ELF-1 (cell line): Measurements from ENCODE around the gene CHRND.

Experiments used
- DNase-seq: peaks from one replicate; pipeline ENCODE4 v3.0.0-alpha.2; 2016; ENCODE audit warnings: low read depth, low spot score

CHRND gene

GRCh38 chr2:232502911-232503808, 22.8 kb upstream of the CHRND start:
- DNase-seq: peak; percentile 64

GRCh38 chr2:232503809-232504323, 22.1 kb upstream of the CHRND start:
- DNase-seq: no peak

- peak; percentile 59 for DNase-seq
Measured at GRCh38 chr2:232504438-232504837, 21.5 kb upstream of the CHRND start.

- no peak for DNase-seq
Measured at GRCh38 chr2:232505856-232506255, 20.1 kb upstream of the CHRND start.

GRCh38 chr2:232506709-232507108, 19.3 kb upstream of the CHRND start:
- DNase-seq: no peak

GRCh38 chr2:232508251-232508650, 17.7 kb upstream of the CHRND start:
- DNase-seq: no peak

- DNase-seq: no peak
Measured at GRCh38 chr2:232511336-232511890, 14.5 kb upstream of the CHRND start.

- DNase-seq: no peak
Measured at GRCh38 chr2:232512602-232513001, 13.4 kb upstream of the CHRND start.

- no peak for DNase-seq
Measured at GRCh38 chr2:232513353-232513752, 12.6 kb upstream of the CHRND start.

GRCh38 chr2:232515639-232516038, 10.3 kb upstream of the CHRND start:
- no peak for DNase-seq

GRCh38 chr2:232516551-232516950, 9.4 kb upstream of the CHRND start:
- DNase-seq: no peak

- DNase-seq: peak; percentile 45
Measured at GRCh38 chr2:232518844-232519243, 7.1 kb upstream of the CHRND start.

- peak; percentile 42 for DNase-seq
Measured at GRCh38 chr2:232519581-232520438, 6.2 kb upstream of the CHRND start, which contains the start of gene PRSS56. TSS of gene PRSS56 (plus strand) at chr2:232520388. CDS start at chr2:232520599, 211 bp downstream.

- no peak for DNase-seq
Measured at GRCh38 chr2:232520489-232520888, 5.5 kb upstream of the CHRND start.

- DNase-seq: no peak
Measured at GRCh38 chr2:232521098-232521497, 4.9 kb upstream of the CHRND start.

- peak; percentile 62 for DNase-seq
Measured at GRCh38 chr2:232521959-232522622, 3.9 kb upstream of the CHRND start.

- DNase-seq: no peak
Measured at GRCh38 chr2:232522623-232523401, 3.1 kb upstream of the CHRND start.

GRCh38 chr2:232523402-232523681, 2.6 kb upstream of the CHRND start:
- no peak for DNase-seq

GRCh38 chr2:232523682-232524597, 2.0 kb upstream of the CHRND start:
- DNase-seq: peak; percentile 80

GRCh38 chr2:232524771-232525170, 1.2 kb upstream of the CHRND start:
- no peak for DNase-seq
